Measurements from ENCODE around the gene BRIP1.

DNA sequence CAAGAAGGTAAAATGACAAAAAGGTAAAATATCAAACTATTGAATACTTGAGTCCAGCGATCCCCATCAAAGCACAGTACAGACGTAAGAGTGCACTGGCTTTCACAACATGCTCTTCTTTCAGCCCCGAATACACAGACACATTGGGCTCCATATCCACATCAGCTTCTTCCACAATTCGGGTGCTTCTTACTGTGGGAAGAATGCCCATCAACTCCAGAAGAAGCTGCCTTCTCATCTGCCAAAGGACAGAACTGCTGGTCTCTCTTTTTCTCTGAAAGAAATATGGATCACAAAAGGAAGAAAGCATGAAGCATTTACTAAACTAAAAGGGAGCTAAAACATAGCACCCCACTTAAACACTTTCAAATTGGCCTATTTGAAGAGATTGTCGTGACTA, 44.0 kb upstream of the BRIP1 start:
- TF ChIP-seq, protein P1, sequence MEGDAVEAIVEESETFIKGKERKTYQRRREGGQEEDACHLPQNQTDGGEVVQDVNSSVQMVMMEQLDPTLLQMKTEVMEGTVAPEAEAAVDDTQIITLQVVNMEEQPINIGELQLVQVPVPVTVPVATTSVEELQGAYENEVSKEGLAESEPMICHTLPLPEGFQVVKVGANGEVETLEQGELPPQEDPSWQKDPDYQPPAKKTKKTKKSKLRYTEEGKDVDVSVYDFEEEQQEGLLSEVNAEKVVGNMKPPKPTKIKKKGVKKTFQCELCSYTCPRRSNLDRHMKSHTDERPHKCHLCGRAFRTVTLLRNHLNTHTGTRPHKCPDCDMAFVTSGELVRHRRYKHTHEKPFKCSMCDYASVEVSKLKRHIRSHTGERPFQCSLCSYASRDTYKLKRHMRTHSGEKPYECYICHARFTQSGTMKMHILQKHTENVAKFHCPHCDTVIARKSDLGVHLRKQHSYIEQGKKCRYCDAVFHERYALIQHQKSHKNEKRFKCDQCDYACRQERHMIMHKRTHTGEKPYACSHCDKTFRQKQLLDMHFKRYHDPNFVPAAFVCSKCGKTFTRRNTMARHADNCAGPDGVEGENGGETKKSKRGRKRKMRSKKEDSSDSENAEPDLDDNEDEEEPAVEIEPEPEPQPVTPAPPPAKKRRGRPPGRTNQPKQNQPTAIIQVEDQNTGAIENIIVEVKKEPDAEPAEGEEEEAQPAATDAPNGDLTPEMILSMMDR (tag by site-specific recombination; IDR thresholded peaks at IDR 0.05) = no peak
- TF ChIP-seq ZNF169 (tag by site-specific recombination; IDR thresholded peaks at IDR 0.05) = no peak
- no peak for TF ChIP-seq ZFP41 (tag by site-specific recombination; IDR thresholded peaks at IDR 0.05; ENCODE audit: borderline replicate concordance)
- no peak for TF ChIP-seq HOXA7 (CRISPR knock-in tag; IDR thresholded peaks at IDR 0.05; ENCODE audit: borderline replicate concordance)
- TF ChIP-seq BCL11A (tag by site-specific recombination; IDR thresholded peaks at IDR 0.05; ENCODE audit: low read depth) = no peak
- TF ChIP-seq ZNF157 (tag by site-specific recombination; IDR thresholded peaks at IDR 0.05) = no peak
- no peak for TF ChIP-seq WT1 (tag by site-specific recombination; IDR thresholded peaks at IDR 0.05)
- no peak for TF ChIP-seq PRDM1 (tag by site-specific recombination; IDR thresholded peaks at IDR 0.05)
- TF ChIP-seq, protein P2, sequence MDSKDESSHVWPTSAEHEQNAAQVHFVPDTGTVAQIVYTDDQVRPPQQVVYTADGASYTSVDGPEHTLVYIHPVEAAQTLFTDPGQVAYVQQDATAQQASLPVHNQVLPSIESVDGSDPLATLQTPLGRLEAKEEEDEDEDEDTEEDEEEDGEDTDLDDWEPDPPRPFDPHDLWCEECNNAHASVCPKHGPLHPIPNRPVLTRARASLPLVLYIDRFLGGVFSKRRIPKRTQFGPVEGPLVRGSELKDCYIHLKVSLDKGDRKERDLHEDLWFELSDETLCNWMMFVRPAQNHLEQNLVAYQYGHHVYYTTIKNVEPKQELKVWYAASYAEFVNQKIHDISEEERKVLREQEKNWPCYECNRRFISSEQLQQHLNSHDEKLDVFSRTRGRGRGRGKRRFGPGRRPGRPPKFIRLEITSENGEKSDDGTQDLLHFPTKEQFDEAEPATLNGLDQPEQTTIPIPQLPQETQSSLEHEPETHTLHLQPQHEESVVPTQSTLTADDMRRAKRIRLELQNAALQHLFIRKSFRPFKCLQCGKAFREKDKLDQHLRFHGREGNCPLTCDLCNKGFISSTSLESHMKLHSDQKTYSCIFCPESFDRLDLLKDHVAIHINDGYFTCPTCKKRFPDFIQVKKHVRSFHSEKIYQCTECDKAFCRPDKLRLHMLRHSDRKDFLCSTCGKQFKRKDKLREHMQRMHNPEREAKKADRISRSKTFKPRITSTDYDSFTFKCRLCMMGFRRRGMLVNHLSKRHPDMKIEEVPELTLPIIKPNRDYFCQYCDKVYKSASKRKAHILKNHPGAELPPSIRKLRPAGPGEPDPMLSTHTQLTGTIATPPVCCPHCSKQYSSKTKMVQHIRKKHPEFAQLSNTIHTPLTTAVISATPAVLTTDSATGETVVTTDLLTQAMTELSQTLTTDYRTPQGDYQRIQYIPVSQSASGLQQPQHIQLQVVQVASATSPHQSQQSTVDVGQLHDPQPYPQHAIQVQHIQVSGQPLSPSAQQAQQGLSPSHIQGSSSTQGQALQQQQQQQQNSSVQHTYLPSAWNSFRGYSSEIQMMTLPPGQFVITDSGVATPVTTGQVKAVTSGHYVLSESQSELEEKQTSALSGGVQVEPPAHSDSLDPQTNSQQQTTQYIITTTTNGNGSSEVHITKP (tag by site-specific recombination; IDR thresholded peaks at IDR 0.05) = no peak
- TF ChIP-seq, protein P3, sequence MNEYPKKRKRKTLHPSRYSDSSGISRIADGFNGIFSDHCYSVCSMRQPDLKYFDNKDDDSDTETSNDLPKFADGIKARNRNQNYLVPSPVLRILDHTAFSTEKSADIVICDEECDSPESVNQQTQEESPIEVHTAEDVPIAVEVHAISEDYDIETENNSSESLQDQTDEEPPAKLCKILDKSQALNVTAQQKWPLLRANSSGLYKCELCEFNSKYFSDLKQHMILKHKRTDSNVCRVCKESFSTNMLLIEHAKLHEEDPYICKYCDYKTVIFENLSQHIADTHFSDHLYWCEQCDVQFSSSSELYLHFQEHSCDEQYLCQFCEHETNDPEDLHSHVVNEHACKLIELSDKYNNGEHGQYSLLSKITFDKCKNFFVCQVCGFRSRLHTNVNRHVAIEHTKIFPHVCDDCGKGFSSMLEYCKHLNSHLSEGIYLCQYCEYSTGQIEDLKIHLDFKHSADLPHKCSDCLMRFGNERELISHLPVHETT (tag by site-specific recombination; IDR thresholded peaks at IDR 0.05) = no peak
